HepG2 (cell line): Measurements from ENCODE around the gene DRC7. TPM values are rescaled to one million over a fixed set of nuclear protein-coding genes. Genes with fewer than 3 reads are reported as not detected.

Experiments used
- ATAD3A ChIP-seq: sonication (generic); formaldehyde crosslinking; IDR thresholded peaks from 2 replicates; pipeline ENCODE4 v1.4.0; 2020; ENCODE audit warnings: missing genetic modification reagents
- CCDC6 ChIP-seq: sonication (generic); formaldehyde crosslinking; IDR thresholded peaks from 2 replicates; pipeline ENCODE4 v1.8.1; 2022; ENCODE audit warnings: mild to moderate bottlenecking, missing genetic modification reagents, moderate library complexity
- CHD4 ChIP-seq: fragments of 200-600 bp; sonication (generic); IDR thresholded peaks from 2 replicates; pipeline ENCODE4 v1.7.0; 2017; ENCODE audit warnings: mild to moderate bottlenecking, low read length, borderline replicate concordance
- GFI1 ChIP-seq: sonication (generic); formaldehyde crosslinking; IDR thresholded peaks from 2 replicates; pipeline ENCODE4 v1.5.0; 2020; ENCODE audit warnings: missing genetic modification reagents, mild to moderate bottlenecking, borderline replicate concordance
- GMEB2 ChIP-seq: IDR thresholded peaks from 2 replicates; pipeline ENCODE4 v1.6.1; 2016; ENCODE audit warnings: missing biosample characterization, missing genetic modification reagents, low read depth
- KDM5B ChIP-seq: sonication (generic); formaldehyde crosslinking; IDR thresholded peaks from 2 replicates; pipeline ENCODE4 v1.4.0; 2020; ENCODE audit warnings: missing genetic modification reagents, mild to moderate bottlenecking, borderline replicate concordance
- MBD4 ChIP-seq: IDR thresholded peaks from 2 replicates; pipeline ENCODE4 v1.6.1; 2012; ENCODE audit warnings: low read length, inconsistent platforms, borderline replicate concordance
- NFE2 ChIP-seq: sonication (generic); formaldehyde crosslinking; IDR thresholded peaks from 2 replicates; pipeline ENCODE4 v1.4.0; 2020; ENCODE audit warnings: missing genetic modification reagents
- RFX1 ChIP-seq: fragments of 450-650 bp; IDR thresholded peaks from 2 replicates; pipeline ENCODE4 v1.6.1; 2017
- THAP9 ChIP-seq: sonication (generic); formaldehyde crosslinking; IDR thresholded peaks from 2 replicates; pipeline ENCODE4; 2020; ENCODE audit warnings: missing genetic modification reagents, mild to moderate bottlenecking, borderline replicate concordance
- ZNF260 ChIP-seq: sonication (generic); formaldehyde crosslinking; IDR thresholded peaks from 2 replicates; pipeline ENCODE4 v1.4.0; 2020; ENCODE audit warnings: missing genetic modification reagents, low read depth, mild to moderate bottlenecking, borderline replicate concordance
- ZNF276 ChIP-seq: sonication (generic); formaldehyde crosslinking; IDR thresholded peaks from 2 replicates; pipeline ENCODE4 v1.4.0; 2020; ENCODE audit warnings: mild to moderate bottlenecking, low read depth, missing genetic modification reagents
- ZNF34 ChIP-seq: sonication (generic); formaldehyde crosslinking; IDR thresholded peaks from 2 replicates; pipeline ENCODE4 v1.4.0; 2020; ENCODE audit warnings: mild to moderate bottlenecking, missing genetic modification reagents, borderline replicate concordance
- ZNF430 ChIP-seq: sonication (generic); formaldehyde crosslinking; IDR thresholded peaks from 2 replicates; pipeline ENCODE4 v1.9.0; 2021; ENCODE audit warnings: mild to moderate bottlenecking, missing genetic modification reagents
- ZNF547 ChIP-seq: sonication (generic); formaldehyde crosslinking; IDR thresholded peaks from 2 replicates; pipeline ENCODE4 v1.5.1; 2020; ENCODE audit warnings: mild to moderate bottlenecking, missing genetic modification reagents
- polyA plus RNA-seq, 8 experiments: library from polyadenylated mRNA; depleted of rRNA in 3 of 8; stranded (reverse) in 7 of 8; unstranded in 1 of 8; fragments of >200 nt; fragmentation: Illumina TruSeq in 4 of 8; extraction: Trizol in 4 of 8; gene quantifications; 2 replicates each; pipeline versions ENCODE4 v1.2.1 to v1.2.3, GENCODE V29; 2011 to 2016; ENCODE audit warnings: low read depth in 4 of 8, missing spikeins in 1 of 8, mixed read lengths in 1 of 8; ENCODE audit not compliant: insufficient read depth in 1 of 8
- total RNA-seq, 5 experiments: library from RNA; depleted of rRNA; stranded (reverse); fragments of >200 nt; fragmentation: Illumina TruSeq; extraction: Trizol; gene quantifications; 2 replicates each; pipeline ENCODE4 v1.2.3, GENCODE V29; 2016; ENCODE audit warnings: low read depth in 1 of 5
- TF ChIP-seq, protein P1 (sequence below): sonication (generic); formaldehyde crosslinking; IDR thresholded peaks from 2 replicates; pipeline ENCODE4 v1.4.0; 2020; ENCODE audit warnings: mild to moderate bottlenecking, missing genetic modification reagents
- TF ChIP-seq, protein P2 (sequence below): sonication (generic); formaldehyde crosslinking; IDR thresholded peaks from 2 replicates; pipeline ENCODE4 v1.8.0; 2022; ENCODE audit warnings: mild to moderate bottlenecking, missing genetic modification reagents, moderate library complexity
- TF ChIP-seq, protein P3 (sequence below): sonication (generic); formaldehyde crosslinking; IDR thresholded peaks from 2 replicates; pipeline ENCODE4 v1.8.0; 2022; ENCODE audit warnings: mild to moderate bottlenecking, missing genetic modification reagents; ENCODE audit not compliant: insufficient replicate concordance

DRC7 gene
- total and polyA plus RNA-seq, 2 of the 13 experiments (the other 11 are each of a cell fraction or from before 2014, with no cell fraction given): 2.7 to 3.4 TPM

DNA sequence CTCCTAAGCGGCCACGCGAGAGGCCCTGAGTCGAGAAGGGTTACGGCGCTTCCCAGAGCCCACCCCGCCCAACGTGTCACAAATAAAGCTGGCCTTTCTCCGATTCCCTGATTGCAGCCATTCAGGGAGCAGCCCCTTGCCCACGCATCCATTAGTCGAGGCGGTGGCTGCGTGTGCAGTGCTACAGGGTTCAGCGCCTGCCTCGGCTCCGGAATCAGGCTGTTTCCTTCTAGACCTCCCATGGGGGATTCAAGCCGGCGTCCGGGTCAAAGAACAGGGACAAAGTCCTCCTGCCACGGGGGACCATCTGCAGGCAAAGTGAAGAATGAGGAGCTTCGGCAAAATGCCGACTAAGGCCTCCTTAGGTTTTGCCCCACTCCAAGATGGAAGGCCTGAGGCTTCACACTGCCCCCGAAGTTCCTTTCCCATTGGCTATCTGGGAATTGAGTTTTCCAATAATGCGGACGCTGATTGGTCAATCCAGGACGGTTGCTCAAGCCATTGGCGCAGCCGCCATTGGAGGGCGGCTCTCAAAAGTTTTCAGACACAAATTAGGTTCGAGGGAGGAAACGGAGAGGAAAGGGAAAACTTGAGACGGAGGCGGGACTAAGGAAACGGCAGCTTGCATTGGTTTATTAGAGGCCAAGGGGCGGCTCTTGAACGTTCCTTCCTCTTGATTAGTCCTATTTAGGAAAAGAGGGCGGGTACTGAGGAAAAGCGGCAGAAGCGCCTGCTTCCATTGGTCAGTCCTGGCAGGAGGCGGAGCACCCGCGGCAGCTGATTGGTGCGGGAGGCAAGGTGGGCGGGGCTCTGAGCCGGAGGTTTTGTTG, 40.5 kb downstream of the DRC7 start (continued):
- TF ChIP-seq KDM5B (CRISPR knock-in tag) (peak; percentile 76), ZNF34 (no peak), RFX1 (peak; percentile 78; the same call in 1 of the 2 replicates), GFI1 (peak; percentile 44; the same call in 1 of the 2 replicates), ZNF260 (CRISPR knock-in tag) (no peak), ZNF430 (CRISPR knock-in tag) (peak; percentile 16; the same call in 1 of the 2 replicates), THAP9 (CRISPR knock-in tag) (peak; percentile 99), ZNF547 (CRISPR knock-in tag) (peak; percentile 90; the same call in 1 of the 2 replicates), ZNF276 (no peak), NFE2 (CRISPR knock-in tag) (no peak), ATAD3A (CRISPR knock-in tag) (0 out of 2 replicates have a peak, but pooled peaks have one; percentile 20), GMEB2 (CRISPR knock-in tag) (peak; percentile 64), MBD4 (no peak), CHD4 (no peak; the same call in 1 of the 2 replicates), CCDC6 (CRISPR knock-in tag) (no peak)
- TF ChIP-seq, protein P1, sequence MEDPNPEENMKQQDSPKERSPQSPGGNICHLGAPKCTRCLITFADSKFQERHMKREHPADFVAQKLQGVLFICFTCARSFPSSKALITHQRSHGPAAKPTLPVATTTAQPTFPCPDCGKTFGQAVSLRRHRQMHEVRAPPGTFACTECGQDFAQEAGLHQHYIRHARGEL (CRISPR knock-in tag): no peak
- TF ChIP-seq, protein P2, sequence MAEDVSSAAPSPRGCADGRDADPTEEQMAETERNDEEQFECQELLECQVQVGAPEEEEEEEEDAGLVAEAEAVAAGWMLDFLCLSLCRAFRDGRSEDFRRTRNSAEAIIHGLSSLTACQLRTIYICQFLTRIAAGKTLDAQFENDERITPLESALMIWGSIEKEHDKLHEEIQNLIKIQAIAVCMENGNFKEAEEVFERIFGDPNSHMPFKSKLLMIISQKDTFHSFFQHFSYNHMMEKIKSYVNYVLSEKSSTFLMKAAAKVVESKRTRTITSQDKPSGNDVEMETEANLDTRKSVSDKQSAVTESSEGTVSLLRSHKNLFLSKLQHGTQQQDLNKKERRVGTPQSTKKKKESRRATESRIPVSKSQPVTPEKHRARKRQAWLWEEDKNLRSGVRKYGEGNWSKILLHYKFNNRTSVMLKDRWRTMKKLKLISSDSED (CRISPR knock-in tag): no peak
- TF ChIP-seq, protein P3, sequence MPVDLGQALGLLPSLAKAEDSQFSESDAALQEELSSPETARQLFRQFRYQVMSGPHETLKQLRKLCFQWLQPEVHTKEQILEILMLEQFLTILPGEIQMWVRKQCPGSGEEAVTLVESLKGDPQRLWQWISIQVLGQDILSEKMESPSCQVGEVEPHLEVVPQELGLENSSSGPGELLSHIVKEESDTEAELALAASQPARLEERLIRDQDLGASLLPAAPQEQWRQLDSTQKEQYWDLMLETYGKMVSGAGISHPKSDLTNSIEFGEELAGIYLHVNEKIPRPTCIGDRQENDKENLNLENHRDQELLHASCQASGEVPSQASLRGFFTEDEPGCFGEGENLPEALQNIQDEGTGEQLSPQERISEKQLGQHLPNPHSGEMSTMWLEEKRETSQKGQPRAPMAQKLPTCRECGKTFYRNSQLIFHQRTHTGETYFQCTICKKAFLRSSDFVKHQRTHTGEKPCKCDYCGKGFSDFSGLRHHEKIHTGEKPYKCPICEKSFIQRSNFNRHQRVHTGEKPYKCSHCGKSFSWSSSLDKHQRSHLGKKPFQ (CRISPR knock-in tag): peak; percentile 83
